ENCODE results near the gene SHC4. TPM values are rescaled to one million over a fixed set of nuclear protein-coding genes. Genes with fewer than 3 reads are reported as not detected.

The SHC4 gene
- total RNA-seq, 1 donor from 2014 or later, result 35.6 TPM

DNA sequence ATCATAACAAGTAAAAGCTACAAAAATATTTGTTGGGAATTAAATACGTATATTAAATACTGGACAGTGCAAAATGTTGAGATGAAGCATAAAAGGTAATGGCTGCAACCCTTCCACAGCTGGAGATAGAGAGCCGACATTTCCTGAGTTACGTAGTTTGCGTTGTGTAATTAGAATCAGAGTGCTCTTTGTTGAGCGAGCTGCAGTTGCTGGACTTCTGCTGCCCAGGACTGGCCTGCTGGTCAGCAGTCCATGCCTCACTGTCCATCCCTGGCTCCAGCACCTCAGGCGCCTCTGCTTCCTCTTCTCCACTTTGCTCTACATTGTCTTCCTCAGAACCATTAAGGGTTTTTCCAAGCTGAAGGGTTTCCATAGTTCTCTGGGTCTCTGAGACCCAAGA is 28.4 kb upstream of the SHC4 start:
- H3K4me1 Mint-ChIP-seq (ENCODE audit: low read depth), result peaks cover 55% of the 10 kb centered on the region
- H3K9me3 Mint-ChIP-seq (ENCODE audit: low read depth), result no peaks in the 10 kb centered on the region
- peaks cover 37% of the 10 kb centered on the region for H3K36me3 Mint-ChIP-seq (ENCODE audit: low read depth)
- H3K4me3 Mint-ChIP-seq (ENCODE audit: unreplicated experiment), result no peak overlapping the region
- no peak overlapping the region for H3K27ac Mint-ChIP-seq (ENCODE audit: unreplicated experiment)
- H3K27me3 Mint-ChIP-seq (ENCODE audit: low read depth), result no peaks in the 10 kb centered on the region
- TF ChIP-seq, protein P1, sequence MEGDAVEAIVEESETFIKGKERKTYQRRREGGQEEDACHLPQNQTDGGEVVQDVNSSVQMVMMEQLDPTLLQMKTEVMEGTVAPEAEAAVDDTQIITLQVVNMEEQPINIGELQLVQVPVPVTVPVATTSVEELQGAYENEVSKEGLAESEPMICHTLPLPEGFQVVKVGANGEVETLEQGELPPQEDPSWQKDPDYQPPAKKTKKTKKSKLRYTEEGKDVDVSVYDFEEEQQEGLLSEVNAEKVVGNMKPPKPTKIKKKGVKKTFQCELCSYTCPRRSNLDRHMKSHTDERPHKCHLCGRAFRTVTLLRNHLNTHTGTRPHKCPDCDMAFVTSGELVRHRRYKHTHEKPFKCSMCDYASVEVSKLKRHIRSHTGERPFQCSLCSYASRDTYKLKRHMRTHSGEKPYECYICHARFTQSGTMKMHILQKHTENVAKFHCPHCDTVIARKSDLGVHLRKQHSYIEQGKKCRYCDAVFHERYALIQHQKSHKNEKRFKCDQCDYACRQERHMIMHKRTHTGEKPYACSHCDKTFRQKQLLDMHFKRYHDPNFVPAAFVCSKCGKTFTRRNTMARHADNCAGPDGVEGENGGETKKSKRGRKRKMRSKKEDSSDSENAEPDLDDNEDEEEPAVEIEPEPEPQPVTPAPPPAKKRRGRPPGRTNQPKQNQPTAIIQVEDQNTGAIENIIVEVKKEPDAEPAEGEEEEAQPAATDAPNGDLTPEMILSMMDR (IDR thresholded peaks at IDR 0.05), result no peak
- DNase-seq (ENCODE audit: low spot score), result no peak

DNA sequence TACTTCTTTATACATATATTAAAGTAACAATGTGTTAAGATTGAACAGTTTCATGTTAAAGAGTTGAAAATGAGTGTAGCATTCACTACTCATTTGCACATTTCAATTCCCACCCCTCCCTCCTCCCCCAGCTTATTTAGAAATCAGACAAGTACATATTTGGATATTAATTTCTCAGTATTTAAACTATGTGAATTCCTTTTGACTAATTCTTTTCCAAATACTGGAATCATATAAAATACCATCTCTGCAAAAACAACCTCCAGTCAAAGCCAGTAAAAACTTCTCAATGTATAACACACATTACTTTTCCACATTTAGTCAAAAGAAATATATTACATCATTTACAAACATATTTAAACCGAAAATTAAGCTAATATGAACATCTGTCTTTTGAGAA is 25.5 kb upstream of the SHC4 start:
- H3K9me3 Mint-ChIP-seq (ENCODE audit: low read depth), result no peaks in the 10 kb centered on the region

DNA sequence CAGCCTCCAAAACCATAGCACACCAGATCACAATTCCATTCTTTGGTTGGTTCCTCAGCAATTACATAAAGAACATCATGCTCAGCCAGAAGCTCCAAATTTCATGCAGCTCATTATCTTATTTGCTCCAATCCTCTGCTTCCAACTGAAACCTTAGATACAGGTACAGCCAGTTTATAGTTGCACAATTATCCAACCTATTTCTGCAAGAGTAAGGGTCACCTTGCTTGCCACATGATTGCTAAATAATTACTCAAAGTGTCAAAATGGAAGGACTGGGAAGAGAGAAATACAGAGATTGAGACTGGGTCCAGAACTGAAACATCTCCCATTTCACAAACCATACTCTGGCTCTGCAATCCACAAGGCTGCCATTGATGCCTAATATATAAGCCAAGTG is 23.4 kb upstream of the SHC4 start:
- H3K4me1 Mint-ChIP-seq (ENCODE audit: low read depth), result peaks cover 53% of the 10 kb centered on the region
- no peak for DNase-seq (ENCODE audit: low spot score)
- peak overlapping the region; percentile 39 for H3K27ac Mint-ChIP-seq (ENCODE audit: unreplicated experiment)
- TF ChIP-seq, protein P1 (IDR thresholded peaks at IDR 0.05), result no peak
- H3K9me3 Mint-ChIP-seq (ENCODE audit: low read depth), result no peaks in the 10 kb centered on the region
- H3K36me3 Mint-ChIP-seq (ENCODE audit: low read depth), result peaks cover 15% of the 10 kb centered on the region
- H3K27me3 Mint-ChIP-seq (ENCODE audit: low read depth), result no peaks in the 10 kb centered on the region
- no peak overlapping the region for H3K4me3 Mint-ChIP-seq (ENCODE audit: unreplicated experiment)

More for the DNA sequence above, 25.5 kb upstream of the SHC4 start:
- TF ChIP-seq, protein P1 (IDR thresholded peaks at IDR 0.05), result no peak
- H3K4me1 Mint-ChIP-seq (ENCODE audit: low read depth), result peaks cover 52% of the 10 kb centered on the region
- H3K27ac Mint-ChIP-seq (ENCODE audit: unreplicated experiment), result peak overlapping the region; percentile 74
- no peaks in the 10 kb centered on the region for H3K27me3 Mint-ChIP-seq (ENCODE audit: low read depth)
- H3K36me3 Mint-ChIP-seq (ENCODE audit: low read depth), result peaks cover 29% of the 10 kb centered on the region
- no peak overlapping the region for H3K4me3 Mint-ChIP-seq (ENCODE audit: unreplicated experiment)
- DNase-seq (ENCODE audit: low spot score), result no peak

DNA sequence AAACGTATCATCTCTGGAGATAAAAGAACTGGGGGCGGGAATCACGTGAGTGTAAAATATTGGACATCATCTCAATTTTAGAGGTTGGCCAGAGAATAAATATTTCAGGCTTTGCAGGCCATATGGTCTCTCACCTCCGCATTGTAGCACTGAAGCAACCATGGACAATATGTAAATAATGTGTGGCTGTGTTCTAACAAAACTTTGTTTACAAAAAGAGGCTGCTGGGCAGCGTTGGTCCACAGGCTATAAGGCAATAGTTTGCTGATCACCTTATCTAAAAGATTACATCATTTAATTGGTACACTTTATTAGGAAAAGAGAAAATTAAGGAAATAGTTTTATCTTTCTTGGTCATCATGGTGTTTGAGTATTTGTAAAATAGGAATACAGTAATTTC is 22.5 kb upstream of the SHC4 start:
- Mint-ChIP-seq H3K4me3 (ENCODE audit: unreplicated experiment) (no peak overlapping the region), H3K9me3 (ENCODE audit: low read depth) (no peaks in the 10 kb centered on the region), H3K36me3 (ENCODE audit: low read depth) (peaks cover 11% of the 10 kb centered on the region), H3K27ac (ENCODE audit: unreplicated experiment) (no peak overlapping the region), H3K4me1 (ENCODE audit: low read depth) (peaks cover 53% of the 10 kb centered on the region), H3K27me3 (ENCODE audit: low read depth) (no peaks in the 10 kb centered on the region)
- TF ChIP-seq, protein P1 (IDR thresholded peaks at IDR 0.05), result no peak
- DNase-seq (ENCODE audit: low spot score), result no peak

DNA sequence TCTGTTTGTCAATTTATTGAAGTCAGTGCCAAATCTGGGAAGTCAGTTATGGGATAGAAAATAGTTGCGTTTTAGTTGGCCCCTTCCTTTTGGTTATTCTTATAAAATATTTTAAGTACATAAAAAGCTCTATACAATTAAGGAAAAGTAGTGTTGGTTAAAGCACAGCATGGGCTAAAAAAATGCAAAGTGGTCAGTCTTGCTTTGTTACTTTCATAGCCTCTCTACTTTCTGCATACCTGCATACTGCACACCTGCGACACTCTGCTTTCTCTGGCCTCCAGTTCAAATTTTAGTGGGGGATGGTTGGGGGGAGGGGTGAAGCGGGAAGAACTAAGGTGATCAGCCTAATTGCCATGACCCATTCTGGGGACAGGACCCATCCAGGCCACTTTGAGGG is 21.8 kb upstream of the SHC4 start:
- DNase-seq (ENCODE audit: low spot score), result no peak
- peak overlapping the region; percentile 83 for H3K27ac Mint-ChIP-seq (ENCODE audit: unreplicated experiment)
- H3K27me3 Mint-ChIP-seq (ENCODE audit: low read depth), result no peaks in the 10 kb centered on the region
- H3K9me3 Mint-ChIP-seq (ENCODE audit: low read depth), result no peaks in the 10 kb centered on the region
- no peak overlapping the region for H3K4me3 Mint-ChIP-seq (ENCODE audit: unreplicated experiment)
- H3K4me1 Mint-ChIP-seq (ENCODE audit: low read depth), result peaks cover 52% of the 10 kb centered on the region
- TF ChIP-seq, protein P1 (IDR thresholded peaks at IDR 0.05), result no peak
- H3K36me3 Mint-ChIP-seq (ENCODE audit: low read depth), result peaks cover 9% of the 10 kb centered on the region
